Suprapubic skin (tissue), 4 donors: Measurements from ENCODE around the gene UTP3. TPM values are rescaled to one million over a fixed set of nuclear protein-coding genes. Genes with fewer than 3 reads are reported as not detected.
"Not testable (repeated sequence)": the region's sequence is repeated elsewhere in the genome, so short reads cannot be mapped to it uniquely, and the experiment has no call there.

Experiments used
- DNase-seq, 2 donors: peaks; one replicate each; pipeline ENCODE4 v3.0.0-alpha.2; 2019; ENCODE audit warnings: low spot score in 2 of 2
- H3K27ac ChIP-seq: fragments of 200-600 bp; sonication (generic); one replicate; pipeline ENCODE4 v1.5.1; 2019
- H3K27me3 ChIP-seq: fragments of 200-600 bp; sonication (generic); one replicate; pipeline ENCODE4 v1.5.1; 2019
- H3K36me3 ChIP-seq: fragments of 200-600 bp; sonication (generic); one replicate; pipeline ENCODE4 v1.5.1; 2019
- H3K4me1 ChIP-seq: fragments of 200-600 bp; sonication (generic); one replicate; pipeline ENCODE4 v1.5.1; 2019
- H3K4me3 ChIP-seq: fragments of 200-600 bp; sonication (generic); one replicate; pipeline ENCODE4 v1.5.1; 2019; ENCODE audit warnings: mild to moderate bottlenecking
- H3K9me3 ChIP-seq: fragments of 200-600 bp; sonication (generic); one replicate; pipeline ENCODE4 v1.5.1; 2019
- CTCF ChIP-seq, 2 donors: fragments of 200-600 bp in 1 of 2; fragments of 450-650 bp in 1 of 2; sonication (generic) in 1 of 2; IDR thresholded peaks; one replicate each; pipeline ENCODE4 v1.5.1; 2016 to 2019; ENCODE audit warnings: antibody characterized with exemption in 2 of 2, mild to moderate bottlenecking in 1 of 2, moderate library complexity in 1 of 2
- EP300 ChIP-seq: sonication (generic); formaldehyde crosslinking; IDR thresholded peaks from one replicate; pipeline ENCODE4 v1.6.1; 2017; ENCODE audit warnings: antibody characterized with exemption
- POLR2A ChIP-seq, 2 donors: fragments of 450-650 bp; IDR thresholded peaks; one replicate each; pipeline ENCODE4 v1.6.1; 2017; ENCODE audit warnings: antibody characterized with exemption in 2 of 2, mild to moderate bottlenecking in 2 of 2, moderate library complexity in 2 of 2
- POLR2AphosphoS5 ChIP-seq, 3 donors: sonication (generic); formaldehyde crosslinking; IDR thresholded peaks; one replicate each; pipeline ENCODE4 v1.6.1; 2017; ENCODE audit warnings: antibody characterized with exemption in 3 of 3
- WGBS: methylation state at CpG from one replicate; pipeline ENCODE4 v1.1.5; 2018; 5-methylcytosine and 5-hydroxymethylcytosine counted together
- total RNA-seq, 4 donors: library from RNA; depleted of rRNA; stranded (reverse); fragments of >200 nt; gene quantifications; one replicate each; pipeline ENCODE4 v1.1.0, GENCODE V29; 2016

The UTP3 gene
- total RNA-seq: 10 to 100 TPM; 19.2 to 27.6 (median 22.6) TPM

- no peak for TF ChIP-seq EP300
- peak in 2 of 3 donors; percentile 90 to 97 for TF ChIP-seq POLR2AphosphoS5 (IDR thresholded peaks at IDR 0.05)
- TF ChIP-seq CTCF (IDR thresholded peaks at IDR 0.05): peak; percentile 70 to 97
- TF ChIP-seq POLR2A (IDR thresholded peaks at IDR 0.05): peak in 1 of 2 donors; percentile 46
- peaks cover 38% of the 10 kb centered on the region for H3K4me1 ChIP-seq
- peaks cover 7% of the 10 kb centered on the region for H3K36me3 ChIP-seq
- H3K9me3 ChIP-seq: no peaks in the 10 kb centered on the region
- H3K4me3 ChIP-seq: peak within 1 kb of the TSS; percentile 92
- no peaks in the 10 kb centered on the region for H3K27me3 ChIP-seq
- peak; percentile 94 to 97 for DNase-seq
- H3K27ac ChIP-seq: peak within 1 kb of the TSS; percentile 90
- 0% methylated on average over 64 of the region's 70 CpGs for whole genome bisulfite sequencing
These were observed at the start of gene UTP3 for GRCh38 chr4:70687821-70688794. TSS of gene UTP3 (plus strand) at chr4:70688532. CDS start at chr4:70688678, 146 bp downstream.

GRCh38 chr4:70640192-70640591 lies 48.1 kb upstream of the UTP3 start:
- WGBS: 65% methylated on average over 2 of the region's 2 CpGs

GRCh38 chr4:70650741-70651140 lies 37.6 kb upstream of the UTP3 start:
- H3K27me3 ChIP-seq, H3K27ac ChIP-seq, H3K4me1 ChIP-seq, H3K9me3 ChIP-seq, DNase-seq, H3K36me3 ChIP-seq, H3K4me3 ChIP-seq: not testable (repeated sequence)
- WGBS: 72% methylated on average over 4 of the region's 4 CpGs

More at GRCh38 chr4:70640192-70640591, 48.1 kb upstream of the UTP3 start:
- H3K9me3 ChIP-seq: no peaks in the 10 kb centered on the region
- H3K36me3 ChIP-seq: no peaks in the 10 kb centered on the region
- H3K27me3 ChIP-seq: no peaks in the 10 kb centered on the region
- no peak for DNase-seq
- no peak overlapping the region for H3K4me3 ChIP-seq
- H3K27ac ChIP-seq: no peak overlapping the region
- TF ChIP-seq EP300 (no peak), CTCF (IDR thresholded peaks at IDR 0.05) (no peak), POLR2A (IDR thresholded peaks at IDR 0.05) (no peak), POLR2AphosphoS5 (IDR thresholded peaks at IDR 0.05) (no peak)
- no peaks in the 10 kb centered on the region for H3K4me1 ChIP-seq

- Histone ChIP-seq H3K27ac (no peak overlapping the region), H3K36me3 (no peaks in the 10 kb centered on the region), H3K27me3 (no peaks in the 10 kb centered on the region), H3K4me1 (peaks cover 4% of the 10 kb centered on the region), H3K4me3 (no peak overlapping the region), H3K9me3 (no peaks in the 10 kb centered on the region)
- DNase-seq: no peak
- 9% methylated on average over 4 of the region's 4 CpGs for WGBS
- TF ChIP-seq POLR2AphosphoS5 (IDR thresholded peaks at IDR 0.05) (no peak), CTCF (IDR thresholded peaks at IDR 0.05) (peak; percentile 19 to 39)
These were observed 36.3 kb upstream of the UTP3 start for GRCh38 chr4:70651864-70652506.

GRCh38 chr4:70654605-70655011 lies 33.7 kb upstream of the UTP3 start:
- WGBS: 59% methylated on average over 5 of the region's 5 CpGs
- H3K36me3 ChIP-seq: no peaks in the 10 kb centered on the region
- peaks cover 4% of the 10 kb centered on the region for H3K4me1 ChIP-seq
- H3K27me3 ChIP-seq: no peaks in the 10 kb centered on the region
- no peak overlapping the region for H3K4me3 ChIP-seq
- no peak for TF ChIP-seq POLR2A (IDR thresholded peaks at IDR 0.05)
- no peak for TF ChIP-seq POLR2AphosphoS5 (IDR thresholded peaks at IDR 0.05)
- TF ChIP-seq CTCF (IDR thresholded peaks at IDR 0.05): no peak
- TF ChIP-seq EP300: no peak
- no peak overlapping the region for H3K27ac ChIP-seq
- H3K9me3 ChIP-seq: no peaks in the 10 kb centered on the region
- no peak for DNase-seq
